ENCODE results near the gene ATP2B1.

Gene ATP2B1

GRCh38 chr12:89649820-89650219 is 58.8 kb downstream of the ATP2B1 start:
- no peak overlapping the region for H3K4me3 ChIP-seq (ENCODE audit: low read depth, low read length)
- no peak for TF ChIP-seq SP2 (tag by site-specific recombination; IDR thresholded peaks at IDR 0.05)
- peak; percentile 65 for TF ChIP-seq SETDB1 (IDR thresholded peaks at IDR 0.05; ENCODE audit: insufficient read length, low read length)
- TF ChIP-seq ZNF776 (tag by site-specific recombination; IDR thresholded peaks at IDR 0.05; ENCODE audit: borderline replicate concordance) = 0 out of 2 replicates have a peak, but pooled peaks have one; percentile 59
- H3K4me1 ChIP-seq (ENCODE audit: control insufficient read depth, insufficient read depth, low read length) = peaks cover 8% of the 10 kb centered on the region; the same call in 1 of the 2 replicates
- ChIA-PET CTCF (interaction anchor here (0.6 kb wide), 1 partner anchor 606 kb away, joined by 3 read pairs; no protein-coding TSS in a partner anchor), POLR2A (no interaction called here)
- H3K27ac ChIP-seq (ENCODE audit: extremely low read depth, low read depth, low read length) = no peak overlapping the region
- no peaks in the 10 kb centered on the region for H3K9me3 ChIP-seq (ENCODE audit: control insufficient read depth, insufficient read depth, low read depth, low read length)
- H3K36me3 ChIP-seq (ENCODE audit: control insufficient read depth in 2 of 2, insufficient read depth in 1 of 2, low read length in 2 of 2) = no peaks in the 10 kb centered on the region; a peak in 1 of 3 replicates

- CTCF ChIA-PET = interaction anchor here (0.6 kb wide), 1 partner anchor 605 kb away, joined by 3 read pairs; no protein-coding TSS in a partner anchor
- POLR2A ChIA-PET = no interaction called here
- no peak overlapping the region for H3K4me3 ChIP-seq (ENCODE audit: low read depth, low read length)
- H3K4me1 ChIP-seq (ENCODE audit: control insufficient read depth, insufficient read depth, low read length) = peaks cover 8% of the 10 kb centered on the region; the same call in 1 of the 2 replicates
- no peaks in the 10 kb centered on the region for H3K9me3 ChIP-seq (ENCODE audit: control insufficient read depth, insufficient read depth, low read depth, low read length)
- no peaks in the 10 kb centered on the region; a peak in 1 of 3 replicates for H3K36me3 ChIP-seq (ENCODE audit: control insufficient read depth in 2 of 2, insufficient read depth in 1 of 2, low read length in 2 of 2)
- no peak for TF ChIP-seq ZNF140 (tag by site-specific recombination; IDR thresholded peaks at IDR 0.05)
- no peak for TF ChIP-seq REPIN1 (tag by site-specific recombination; IDR thresholded peaks at IDR 0.05; ENCODE audit: low read depth)
- TF ChIP-seq ZNF530 (tag by site-specific recombination; IDR thresholded peaks at IDR 0.05; ENCODE audit: low read depth) = no peak
- no peak for TF ChIP-seq ATF2 (tag by site-specific recombination; IDR thresholded peaks at IDR 0.05; ENCODE audit: low read depth)
- TF ChIP-seq SALL2 (tag by site-specific recombination; IDR thresholded peaks at IDR 0.05; ENCODE audit: borderline replicate concordance) = no peak
- no peak for TF ChIP-seq SETDB1 (IDR thresholded peaks at IDR 0.05; ENCODE audit: insufficient read length, low read length)
- TF ChIP-seq ZNF529 (tag by site-specific recombination; IDR thresholded peaks at IDR 0.05; ENCODE audit: insufficient replicate concordance) = no peak
- TF ChIP-seq ZEB2 (tag by site-specific recombination; IDR thresholded peaks at IDR 0.05) = no peak
- no peak for TF ChIP-seq PRDM6 (tag by site-specific recombination; IDR thresholded peaks at IDR 0.05)
- no peak overlapping the region for H3K27ac ChIP-seq (ENCODE audit: extremely low read depth, low read depth, low read length)
Observed at GRCh38 chr12:89649139-89649538, 59.5 kb downstream of the ATP2B1 start.

- Histone ChIP-seq H3K27ac (ENCODE audit: extremely low read depth, low read depth, low read length) (no peak overlapping the region; the same call in 1 of the 2 replicates), H3K4me3 (ENCODE audit: low read depth, low read length) (no peak overlapping the region), H3K4me1 (ENCODE audit: control insufficient read depth, insufficient read depth, low read length) (peaks cover 8% of the 10 kb centered on the region; the same call in 1 of the 2 replicates), H3K9me3 (ENCODE audit: control insufficient read depth, insufficient read depth, low read depth, low read length) (no peaks in the 10 kb centered on the region), H3K36me3 (ENCODE audit: control insufficient read depth in 2 of 2, insufficient read depth in 1 of 2, low read length in 2 of 2) (no peaks in the 10 kb centered on the region; a peak in 1 of 3 replicates)
- ChIA-PET CTCF (no interaction called here), POLR2A (no interaction called here)
- TF ChIP-seq FEZF1 (tag by site-specific recombination; IDR thresholded peaks at IDR 0.05) = 0 out of 2 replicates have a peak, but pooled peaks have one; percentile 13
- TF ChIP-seq GLIS2 (tag by site-specific recombination; IDR thresholded peaks at IDR 0.05) = no peak
- TF ChIP-seq ZNF585B (tag by site-specific recombination; IDR thresholded peaks at IDR 0.05) = peak; percentile 37; the same call in 1 of the 2 replicates
- peak; percentile 73 for TF ChIP-seq ZNF623 (tag by site-specific recombination; IDR thresholded peaks at IDR 0.05)
- TF ChIP-seq SETDB1 (IDR thresholded peaks at IDR 0.05; ENCODE audit: insufficient read length, low read length) = peak; percentile 11
- no peak for TF ChIP-seq PRDM6 (tag by site-specific recombination; IDR thresholded peaks at IDR 0.05)
- TF ChIP-seq SP7 (tag by site-specific recombination; IDR thresholded peaks at IDR 0.05) = peak; percentile 88
- peak; percentile 75; the same call in 1 of the 2 replicates for TF ChIP-seq TRIM28 (IDR thresholded peaks at IDR 0.05; ENCODE audit: borderline replicate concordance, low read length)
- TF ChIP-seq ZNF555 (tag by site-specific recombination; conservative IDR thresholded peaks at IDR 0.05) = no peak
Observed at GRCh38 chr12:89648211-89648930, 60.3 kb downstream of the ATP2B1 start.

All from HEK293 (cell line).